IMR-90 (cell line): ENCODE measurements around the gene ASAP2.

Experiments used
- CEBPB ChIP-seq: IDR thresholded peaks from 2 replicates; pipeline ENCODE4 v1.6.1; 2012; ENCODE audit warnings: low read depth, low read length, improper control_type of control experiment
- MAZ ChIP-seq: IDR thresholded peaks from 2 replicates; pipeline ENCODE4 v1.6.1; 2012; ENCODE audit warnings: low read depth, mild to moderate bottlenecking, low read length, improper control_type of control experiment, moderate library complexity, borderline replicate concordance
- POLR2A ChIP-seq: IDR thresholded peaks from 2 replicates; pipeline ENCODE4 v1.6.1; 2012; ENCODE audit warnings: mild to moderate bottlenecking, low read depth, low read length
- RAD21 ChIP-seq: IDR thresholded peaks from 2 replicates; pipeline ENCODE4 v1.6.1; 2012; ENCODE audit warnings: low read length, improper control_type of control experiment
- RCOR1 ChIP-seq: IDR thresholded peaks from 2 replicates; pipeline ENCODE4 v1.6.1; 2012; ENCODE audit warnings: mild to moderate bottlenecking, low read length, improper control_type of control experiment; ENCODE audit not compliant: insufficient replicate concordance
- RFX5 ChIP-seq: IDR thresholded peaks from 2 replicates; pipeline ENCODE4 v1.8.0; 2012; ENCODE audit warnings: low read depth, mild to moderate bottlenecking, low read length, moderate library complexity
- SMC3 ChIP-seq: fragments of 150-350 bp; IDR thresholded peaks from 2 replicates; pipeline ENCODE4 v1.6.1; 2016; ENCODE audit warnings: low read depth, mild to moderate bottlenecking, antibody characterized with exemption, low read length, moderate library complexity
- TF ChIP-seq, protein P1 (sequence below): conservative IDR thresholded peaks from 2 replicates; pipeline ENCODE4 v1.5.1; 2012; ENCODE audit warnings: mild to moderate bottlenecking, low read depth, low read length, improper control_type of control experiment
- TF ChIP-seq, protein P2 (sequence below): fragments of 150-350 bp; IDR thresholded peaks from 2 replicates; pipeline ENCODE4 v1.6.1; 2017; ENCODE audit warnings: mild to moderate bottlenecking, antibody characterized with exemption, low read length, low read depth

DNA sequence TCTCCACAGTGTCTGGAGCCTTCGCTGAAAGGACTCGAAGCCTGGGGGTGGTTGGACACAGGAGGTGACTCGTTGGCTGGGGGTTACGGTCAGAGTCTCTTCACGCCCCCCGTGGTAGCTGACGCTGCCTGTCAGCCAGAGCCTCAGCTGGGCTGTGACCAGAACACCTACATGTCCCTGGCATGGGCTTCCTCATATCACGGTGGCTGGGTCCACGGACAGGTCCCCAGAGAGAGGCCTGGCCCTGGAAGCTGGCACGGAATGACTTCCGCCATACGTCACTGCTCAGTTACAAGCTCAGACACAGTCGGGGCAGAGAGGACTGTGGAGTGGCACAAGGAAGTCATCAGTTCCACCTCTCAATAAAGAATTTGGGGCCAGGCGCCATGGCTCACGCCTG is 188.2 kb downstream of the ASAP2 start:
- TF ChIP-seq, protein P1, sequence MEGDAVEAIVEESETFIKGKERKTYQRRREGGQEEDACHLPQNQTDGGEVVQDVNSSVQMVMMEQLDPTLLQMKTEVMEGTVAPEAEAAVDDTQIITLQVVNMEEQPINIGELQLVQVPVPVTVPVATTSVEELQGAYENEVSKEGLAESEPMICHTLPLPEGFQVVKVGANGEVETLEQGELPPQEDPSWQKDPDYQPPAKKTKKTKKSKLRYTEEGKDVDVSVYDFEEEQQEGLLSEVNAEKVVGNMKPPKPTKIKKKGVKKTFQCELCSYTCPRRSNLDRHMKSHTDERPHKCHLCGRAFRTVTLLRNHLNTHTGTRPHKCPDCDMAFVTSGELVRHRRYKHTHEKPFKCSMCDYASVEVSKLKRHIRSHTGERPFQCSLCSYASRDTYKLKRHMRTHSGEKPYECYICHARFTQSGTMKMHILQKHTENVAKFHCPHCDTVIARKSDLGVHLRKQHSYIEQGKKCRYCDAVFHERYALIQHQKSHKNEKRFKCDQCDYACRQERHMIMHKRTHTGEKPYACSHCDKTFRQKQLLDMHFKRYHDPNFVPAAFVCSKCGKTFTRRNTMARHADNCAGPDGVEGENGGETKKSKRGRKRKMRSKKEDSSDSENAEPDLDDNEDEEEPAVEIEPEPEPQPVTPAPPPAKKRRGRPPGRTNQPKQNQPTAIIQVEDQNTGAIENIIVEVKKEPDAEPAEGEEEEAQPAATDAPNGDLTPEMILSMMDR = no peak
- TF ChIP-seq RCOR1 (no peak), SMC3 (no peak), MAZ (no peak), RFX5 (no peak), POLR2A (no peak), RAD21 (no peak), CEBPB (no peak)
- TF ChIP-seq, protein P2, sequence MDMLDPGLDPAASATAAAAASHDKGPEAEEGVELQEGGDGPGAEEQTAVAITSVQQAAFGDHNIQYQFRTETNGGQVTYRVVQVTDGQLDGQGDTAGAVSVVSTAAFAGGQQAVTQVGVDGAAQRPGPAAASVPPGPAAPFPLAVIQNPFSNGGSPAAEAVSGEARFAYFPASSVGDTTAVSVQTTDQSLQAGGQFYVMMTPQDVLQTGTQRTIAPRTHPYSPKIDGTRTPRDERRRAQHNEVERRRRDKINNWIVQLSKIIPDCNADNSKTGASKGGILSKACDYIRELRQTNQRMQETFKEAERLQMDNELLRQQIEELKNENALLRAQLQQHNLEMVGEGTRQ = no peak
